ENCODE results near the gene NEK10.
A peak's percentile ranks its signal among the peaks of the same experiment; 100 is the strongest.

NEK10 gene

DNA sequence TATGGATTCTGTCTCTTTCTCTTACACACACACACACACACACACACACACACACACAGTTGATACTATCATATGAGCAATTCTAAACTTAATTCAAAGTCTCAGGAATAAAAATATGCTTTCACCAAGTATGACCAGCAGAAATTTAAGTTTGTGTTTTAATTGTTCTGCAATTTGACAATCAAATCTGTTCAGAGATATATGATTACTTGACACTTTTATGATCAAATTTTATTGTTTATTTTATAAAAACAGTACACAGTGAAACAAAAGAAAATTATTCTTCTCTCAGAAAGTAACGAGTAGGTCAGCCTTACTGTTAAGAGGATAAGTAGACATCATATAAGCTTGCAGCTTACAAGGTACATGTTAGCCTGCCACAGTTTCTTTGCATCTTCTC is 114.3 kb downstream of the NEK10 start:
- Histone ChIP-seq H3K4me2 (ENCODE audit: low read length) (no peak overlapping the region), H3K79me2 (ENCODE audit: insufficient read depth, low read length) (no peaks in the 10 kb centered on the region), H3K9me2 (ENCODE audit: low read depth, low read length) (no peaks in the 10 kb centered on the region), H3K4me1 (ENCODE audit: insufficient read depth, low read length, severe bottlenecking) (no peaks in the 10 kb centered on the region), H3K27ac (ENCODE audit: low read depth, low read length, poor library complexity, severe bottlenecking) (no peak overlapping the region), H3K4me3 (ENCODE audit: low read depth, low read length, poor library complexity, severe bottlenecking) (no peak overlapping the region), H4K20me1 (ENCODE audit: insufficient read depth, low read length) (no peaks in the 10 kb centered on the region), H3K9ac (ENCODE audit: low read length) (no peak overlapping the region), H3K36me3 (ENCODE audit: insufficient read depth, low read length) (no peaks in the 10 kb centered on the region), H3K27me3 (ENCODE audit: insufficient read depth, low read length) (no peaks in the 10 kb centered on the region), H2AFZ (ENCODE audit: low read length) (no peak overlapping the region), H3K9me3 (ENCODE audit: low read length) (no peaks in the 10 kb centered on the region), H3F3A (ENCODE audit: insufficient read depth, low read length) (no peaks in the 10 kb centered on the region)
- TF ChIP-seq EZH2 (IDR thresholded peaks at IDR 0.05; ENCODE audit: borderline replicate concordance, low read length), result no peak

DNA sequence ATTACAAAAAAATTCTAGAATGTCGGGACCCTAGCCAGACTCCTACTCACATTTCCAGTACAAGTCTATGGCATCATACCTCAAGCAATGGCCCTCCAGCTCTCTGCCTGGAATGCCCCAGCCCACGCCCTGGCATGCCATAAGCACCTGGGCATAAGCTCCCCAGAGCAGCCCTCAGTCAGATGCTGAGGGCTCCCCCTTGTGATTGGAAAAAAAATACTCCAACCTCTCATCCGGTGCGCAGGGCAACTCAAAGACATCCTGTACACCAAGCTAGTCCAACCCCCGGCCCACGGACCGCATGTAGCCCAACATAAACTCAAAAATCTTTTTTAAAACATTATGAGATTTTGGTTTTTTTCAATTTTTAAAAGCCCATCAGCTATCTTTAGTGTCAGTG is 115.4 kb downstream of the NEK10 start:
- no peaks in the 10 kb centered on the region for H3K79me2 ChIP-seq (ENCODE audit: insufficient read depth, low read length)
- no peaks in the 10 kb centered on the region for H4K20me1 ChIP-seq (ENCODE audit: insufficient read depth, low read length)
- no peaks in the 10 kb centered on the region for H3K36me3 ChIP-seq (ENCODE audit: insufficient read depth, low read length)
- no peak overlapping the region for H2AFZ ChIP-seq (ENCODE audit: low read length)
- no peaks in the 10 kb centered on the region for H3K27me3 ChIP-seq (ENCODE audit: insufficient read depth, low read length)
- H3K27ac ChIP-seq (ENCODE audit: low read depth, low read length, poor library complexity, severe bottlenecking), result no peak overlapping the region
- no peak overlapping the region for H3K9ac ChIP-seq (ENCODE audit: low read length)
- no peaks in the 10 kb centered on the region for H3K4me1 ChIP-seq (ENCODE audit: insufficient read depth, low read length, severe bottlenecking)
- H3K9me3 ChIP-seq (ENCODE audit: low read length), result no peaks in the 10 kb centered on the region
- H3K4me2 ChIP-seq (ENCODE audit: low read length), result no peak overlapping the region
- H3K9me2 ChIP-seq (ENCODE audit: low read depth, low read length), result no peaks in the 10 kb centered on the region
- H3F3A ChIP-seq (ENCODE audit: insufficient read depth, low read length), result no peaks in the 10 kb centered on the region
- TF ChIP-seq EZH2 (IDR thresholded peaks at IDR 0.05; ENCODE audit: borderline replicate concordance, low read length), result no peak
- TF ChIP-seq, protein P1, sequence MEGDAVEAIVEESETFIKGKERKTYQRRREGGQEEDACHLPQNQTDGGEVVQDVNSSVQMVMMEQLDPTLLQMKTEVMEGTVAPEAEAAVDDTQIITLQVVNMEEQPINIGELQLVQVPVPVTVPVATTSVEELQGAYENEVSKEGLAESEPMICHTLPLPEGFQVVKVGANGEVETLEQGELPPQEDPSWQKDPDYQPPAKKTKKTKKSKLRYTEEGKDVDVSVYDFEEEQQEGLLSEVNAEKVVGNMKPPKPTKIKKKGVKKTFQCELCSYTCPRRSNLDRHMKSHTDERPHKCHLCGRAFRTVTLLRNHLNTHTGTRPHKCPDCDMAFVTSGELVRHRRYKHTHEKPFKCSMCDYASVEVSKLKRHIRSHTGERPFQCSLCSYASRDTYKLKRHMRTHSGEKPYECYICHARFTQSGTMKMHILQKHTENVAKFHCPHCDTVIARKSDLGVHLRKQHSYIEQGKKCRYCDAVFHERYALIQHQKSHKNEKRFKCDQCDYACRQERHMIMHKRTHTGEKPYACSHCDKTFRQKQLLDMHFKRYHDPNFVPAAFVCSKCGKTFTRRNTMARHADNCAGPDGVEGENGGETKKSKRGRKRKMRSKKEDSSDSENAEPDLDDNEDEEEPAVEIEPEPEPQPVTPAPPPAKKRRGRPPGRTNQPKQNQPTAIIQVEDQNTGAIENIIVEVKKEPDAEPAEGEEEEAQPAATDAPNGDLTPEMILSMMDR (IDR thresholded peaks at IDR 0.05; ENCODE audit: low read length), result peak; percentile 59
- no peak overlapping the region for H3K4me3 ChIP-seq (ENCODE audit: low read depth, low read length, poor library complexity, severe bottlenecking)

DNA sequence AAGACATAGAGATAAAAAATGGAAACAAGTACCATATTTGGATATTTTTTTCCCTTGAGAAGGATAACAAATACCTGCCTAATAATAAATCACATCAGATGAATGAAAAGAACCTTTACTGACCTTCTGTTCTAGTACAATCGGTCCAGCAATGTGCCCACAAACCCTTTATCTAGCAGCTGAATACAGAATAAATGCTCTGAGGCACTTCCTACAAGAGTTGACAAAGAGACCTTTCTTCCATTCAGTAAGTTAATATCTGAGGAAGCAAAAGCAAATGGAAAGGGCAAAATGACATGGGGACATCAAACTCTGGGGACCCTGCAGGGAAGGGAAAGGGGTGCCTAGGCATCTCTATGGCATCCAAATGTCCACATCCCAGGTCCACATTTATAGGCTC is 115.8 kb downstream of the NEK10 start:
- no peak overlapping the region for H3K4me3 ChIP-seq (ENCODE audit: low read depth, low read length, poor library complexity, severe bottlenecking)

DNA sequence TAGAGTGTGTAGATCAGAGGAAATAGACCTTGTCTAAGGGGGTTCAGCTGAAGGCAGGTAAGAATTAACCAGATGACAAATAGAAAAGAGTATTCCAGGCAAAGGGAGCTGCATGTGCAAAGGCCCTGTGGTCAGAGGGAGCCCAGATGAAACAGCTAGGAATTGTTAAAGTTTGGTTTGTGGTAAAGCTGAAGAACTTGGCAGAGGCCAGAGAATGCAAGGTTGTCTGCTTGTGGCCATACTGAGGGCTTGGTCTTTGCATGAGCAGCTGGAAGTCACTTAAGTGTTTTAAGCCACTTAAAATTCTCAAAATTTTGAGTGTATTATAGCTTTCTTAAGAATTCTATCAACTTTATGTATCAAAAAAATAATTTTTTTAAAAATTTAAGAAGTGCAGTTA is 116.5 kb downstream of the NEK10 start:
- Histone ChIP-seq H3K27me3 (ENCODE audit: insufficient read depth, low read length) (no peaks in the 10 kb centered on the region), H3K9me3 (ENCODE audit: low read length) (no peaks in the 10 kb centered on the region), H2AFZ (ENCODE audit: low read length) (no peak overlapping the region), H3K4me1 (ENCODE audit: insufficient read depth, low read length, severe bottlenecking) (no peaks in the 10 kb centered on the region), H3K9me2 (ENCODE audit: low read depth, low read length) (no peaks in the 10 kb centered on the region), H3K4me3 (ENCODE audit: low read depth, low read length, poor library complexity, severe bottlenecking) (no peak overlapping the region), H3K79me2 (ENCODE audit: insufficient read depth, low read length) (no peaks in the 10 kb centered on the region), H3F3A (ENCODE audit: insufficient read depth, low read length) (no peaks in the 10 kb centered on the region), H3K4me2 (ENCODE audit: low read length) (no peak overlapping the region), H3K36me3 (ENCODE audit: insufficient read depth, low read length) (no peaks in the 10 kb centered on the region), H4K20me1 (ENCODE audit: insufficient read depth, low read length) (no peaks in the 10 kb centered on the region), H3K27ac (ENCODE audit: low read depth, low read length, poor library complexity, severe bottlenecking) (no peak overlapping the region), H3K9ac (ENCODE audit: low read length) (no peak overlapping the region)
- TF ChIP-seq, protein P1 (IDR thresholded peaks at IDR 0.05; ENCODE audit: low read length), result no peak
- TF ChIP-seq EZH2 (IDR thresholded peaks at IDR 0.05; ENCODE audit: borderline replicate concordance, low read length), result no peak

More for the DNA sequence above, 115.8 kb downstream of the NEK10 start:
- Histone ChIP-seq H4K20me1 (ENCODE audit: insufficient read depth, low read length) (no peaks in the 10 kb centered on the region), H3K4me1 (ENCODE audit: insufficient read depth, low read length, severe bottlenecking) (no peaks in the 10 kb centered on the region), H3F3A (ENCODE audit: insufficient read depth, low read length) (no peaks in the 10 kb centered on the region), H3K9ac (ENCODE audit: low read length) (no peak overlapping the region), H3K36me3 (ENCODE audit: insufficient read depth, low read length) (no peaks in the 10 kb centered on the region), H3K4me2 (ENCODE audit: low read length) (no peak overlapping the region), H3K27ac (ENCODE audit: low read depth, low read length, poor library complexity, severe bottlenecking) (no peak overlapping the region), H3K9me3 (ENCODE audit: low read length) (no peaks in the 10 kb centered on the region), H3K27me3 (ENCODE audit: insufficient read depth, low read length) (no peaks in the 10 kb centered on the region), H3K9me2 (ENCODE audit: low read depth, low read length) (no peaks in the 10 kb centered on the region), H2AFZ (ENCODE audit: low read length) (no peak overlapping the region), H3K79me2 (ENCODE audit: insufficient read depth, low read length) (no peaks in the 10 kb centered on the region)
- TF ChIP-seq EZH2 (IDR thresholded peaks at IDR 0.05; ENCODE audit: borderline replicate concordance, low read length), result no peak
- TF ChIP-seq, protein P1 (IDR thresholded peaks at IDR 0.05; ENCODE audit: low read length), result no peak
